ENCODE data around the gene MMD. TPM values are rescaled to one million over a fixed set of nuclear protein-coding genes. Genes with fewer than 3 reads are reported as not detected.
A peak's percentile ranks its signal among the peaks of the same experiment; 100 is the strongest.

MMD gene
- total RNA-seq, 2 experiments from 2014 or later: 26.6 to 26.8 TPM

- peaks cover 2% of the 10 kb centered on the region for H3K4me1 Mint-ChIP-seq
- no peak overlapping the region for H3K27ac Mint-ChIP-seq
- H3K4me3 Mint-ChIP-seq: no peak overlapping the region
- peaks cover 3% of the 10 kb centered on the region for H3K36me3 Mint-ChIP-seq
- H3K27me3 Mint-ChIP-seq: peaks cover under 1% of the 10 kb centered on the region
- H3K9me3 Mint-ChIP-seq: peaks cover 5% of the 10 kb centered on the region
- DNase-seq: no peak
Observed at GRCh38 chr17:55366020-55366481, 55.6 kb downstream of the MMD start.

- H3K4me1 Mint-ChIP-seq: no peaks in the 10 kb centered on the region
- H3K27ac Mint-ChIP-seq: no peak overlapping the region
- H3K36me3 Mint-ChIP-seq: peaks cover 3% of the 10 kb centered on the region
- peaks cover 4% of the 10 kb centered on the region for H3K27me3 Mint-ChIP-seq
- H3K4me3 Mint-ChIP-seq: no peak overlapping the region
- no peak for DNase-seq
- peaks cover 11% of the 10 kb centered on the region for H3K9me3 Mint-ChIP-seq
Observed at GRCh38 chr17:55363033-55363432, 58.6 kb downstream of the MMD start.

DNA sequence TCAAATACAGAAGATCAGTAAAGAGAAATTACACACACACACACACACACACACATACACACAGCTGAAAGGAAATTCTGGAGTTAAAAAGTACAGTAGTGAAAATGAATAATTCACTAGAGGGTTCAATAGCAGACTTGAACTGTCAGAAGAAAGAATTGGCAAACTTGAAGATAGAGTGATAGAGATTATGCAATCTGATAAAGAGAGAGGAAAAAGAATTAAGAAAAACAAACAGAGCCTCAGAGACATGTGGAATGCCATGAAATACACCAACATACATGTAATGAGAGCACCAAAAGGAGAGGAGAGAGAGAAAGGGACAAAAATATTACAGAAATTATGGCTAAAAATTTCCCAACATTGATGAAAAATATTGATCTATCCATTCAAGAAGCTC is 60.7 kb downstream of the MMD start:
- DNase-seq: no peak
- H3K4me3 Mint-ChIP-seq: no peak overlapping the region
- H3K27me3 Mint-ChIP-seq: peaks cover 8% of the 10 kb centered on the region
- H3K4me1 Mint-ChIP-seq: peaks cover 2% of the 10 kb centered on the region
- H3K9me3 Mint-ChIP-seq: peaks cover 11% of the 10 kb centered on the region
- no peak overlapping the region for H3K27ac Mint-ChIP-seq
- peaks cover 3% of the 10 kb centered on the region for H3K36me3 Mint-ChIP-seq

DNA sequence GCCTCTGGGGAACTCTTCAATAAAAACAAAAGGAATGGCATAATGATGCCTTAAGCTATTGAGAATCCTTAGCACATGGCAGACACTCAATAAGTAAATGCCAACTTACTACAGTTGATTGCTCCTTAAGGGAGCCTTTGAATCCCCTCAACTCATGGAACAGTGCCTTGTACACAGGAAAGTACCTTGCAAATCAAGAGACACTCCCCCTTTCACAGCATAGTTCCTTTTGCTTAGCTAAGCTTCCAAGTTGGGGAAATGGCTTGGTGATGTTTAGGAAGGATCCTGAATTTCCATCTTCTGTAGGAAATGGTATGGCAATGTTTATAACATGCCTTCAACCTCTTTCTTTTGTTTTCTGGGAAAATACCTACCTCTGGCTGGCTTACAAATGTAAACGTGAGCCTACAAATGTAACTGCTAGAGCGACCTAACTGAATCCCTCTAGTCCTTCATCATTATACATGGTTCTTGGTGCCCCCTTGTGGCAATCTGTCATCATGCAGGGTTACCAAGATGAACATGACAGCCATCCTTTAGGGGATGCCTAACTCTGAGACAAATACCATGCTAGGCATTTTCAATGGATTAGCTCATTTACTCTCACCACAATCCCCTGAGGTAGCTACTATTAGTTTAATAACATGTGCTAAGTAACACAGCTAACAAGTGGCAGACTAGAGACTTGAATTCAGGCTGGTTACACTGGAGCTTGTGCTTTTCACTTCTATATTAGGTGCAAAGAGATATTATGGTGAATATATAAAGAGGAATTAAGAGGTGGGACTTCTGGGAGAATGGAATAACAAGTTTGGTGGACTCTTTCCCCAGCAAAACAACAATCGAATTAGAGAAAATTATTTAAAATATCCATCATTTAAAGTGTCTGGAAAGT is 65.0 kb downstream of the MMD start:
- Mint-ChIP-seq H3K4me1 (peaks cover 2% of the 10 kb centered on the region), H3K36me3 (no peaks in the 10 kb centered on the region), H3K4me3 (no peak overlapping the region), H3K27ac (no peak overlapping the region), H3K27me3 (peaks cover 8% of the 10 kb centered on the region), H3K9me3 (peaks cover 10% of the 10 kb centered on the region)
- DNase-seq: peak; percentile 49

- Mint-ChIP-seq H3K4me1 (peaks cover 2% of the 10 kb centered on the region), H3K4me3 (no peak overlapping the region), H3K27ac (no peak overlapping the region), H3K27me3 (peaks cover 4% of the 10 kb centered on the region), H3K9me3 (no peaks in the 10 kb centered on the region), H3K36me3 (no peaks in the 10 kb centered on the region)
- no peak for DNase-seq
Observed at GRCh38 chr17:55354941-55355340, 66.7 kb downstream of the MMD start.

- no peak for DNase-seq
- H3K4me1 Mint-ChIP-seq: peaks cover 3% of the 10 kb centered on the region
- H3K27ac Mint-ChIP-seq: no peak overlapping the region
- H3K4me3 Mint-ChIP-seq: no peak overlapping the region
- H3K27me3 Mint-ChIP-seq: peaks cover 4% of the 10 kb centered on the region
- no peaks in the 10 kb centered on the region for H3K9me3 Mint-ChIP-seq
- H3K36me3 Mint-ChIP-seq: no peaks in the 10 kb centered on the region
Observed at GRCh38 chr17:55354010-55354409, 67.6 kb downstream of the MMD start.

GRCh38 chr17:55351226-55351625 is 70.4 kb downstream of the MMD start:
- Mint-ChIP-seq H3K9me3 (peaks cover 4% of the 10 kb centered on the region), H3K36me3 (no peaks in the 10 kb centered on the region), H3K27ac (no peak overlapping the region), H3K27me3 (peaks cover 5% of the 10 kb centered on the region), H3K4me3 (no peak overlapping the region), H3K4me1 (peaks cover 7% of the 10 kb centered on the region)
- DNase-seq: no peak

GRCh38 chr17:55350825-55351205 is 70.8 kb downstream of the MMD start:
- no peak for DNase-seq
- Mint-ChIP-seq H3K27me3 (peaks cover 5% of the 10 kb centered on the region), H3K4me1 (peaks cover 7% of the 10 kb centered on the region), H3K4me3 (no peak overlapping the region), H3K27ac (no peak overlapping the region), H3K9me3 (peaks cover 4% of the 10 kb centered on the region), H3K36me3 (no peaks in the 10 kb centered on the region)

GRCh38 chr17:55348749-55349354 is 72.8 kb downstream of the MMD start:
- Mint-ChIP-seq H3K4me1 (peaks cover 15% of the 10 kb centered on the region), H3K36me3 (no peaks in the 10 kb centered on the region), H3K9me3 (peaks cover 5% of the 10 kb centered on the region), H3K27ac (no peak overlapping the region), H3K27me3 (peaks cover 5% of the 10 kb centered on the region), H3K4me3 (no peak overlapping the region)
- peak; percentile 25 for DNase-seq

DNA sequence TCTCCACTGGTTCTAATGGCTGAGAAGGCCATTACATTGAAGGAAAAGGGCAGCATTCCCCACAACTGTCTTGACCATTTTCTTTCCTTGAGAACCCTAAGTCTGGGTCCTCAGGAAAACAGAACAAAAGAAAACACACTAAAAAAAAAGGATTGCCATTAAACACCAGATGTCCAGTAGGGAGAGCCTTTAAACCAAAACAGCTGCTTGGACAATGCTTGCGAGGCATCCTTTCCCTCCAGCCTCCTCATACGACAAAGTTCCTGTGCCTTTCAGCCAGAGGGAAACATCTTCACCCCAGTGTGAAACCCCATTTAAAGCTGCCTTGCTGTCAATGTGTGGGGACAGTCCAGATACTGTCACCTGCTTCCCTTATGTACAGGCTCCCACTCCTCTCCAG is 74.3 kb downstream of the MMD start:
- no peak for DNase-seq
- peaks cover 5% of the 10 kb centered on the region for H3K27me3 Mint-ChIP-seq
- no peak overlapping the region for H3K4me3 Mint-ChIP-seq
- no peak overlapping the region for H3K27ac Mint-ChIP-seq
- no peaks in the 10 kb centered on the region for H3K36me3 Mint-ChIP-seq
- H3K4me1 Mint-ChIP-seq: peaks cover 21% of the 10 kb centered on the region
- peaks cover 5% of the 10 kb centered on the region for H3K9me3 Mint-ChIP-seq

GRCh38 chr17:55346658-55347057 is 75.0 kb downstream of the MMD start:
- H3K27ac Mint-ChIP-seq: no peak overlapping the region
- no peaks in the 10 kb centered on the region for H3K36me3 Mint-ChIP-seq
- DNase-seq: no peak
- H3K4me1 Mint-ChIP-seq: peaks cover 21% of the 10 kb centered on the region
- peaks cover 5% of the 10 kb centered on the region for H3K27me3 Mint-ChIP-seq
- no peak overlapping the region for H3K4me3 Mint-ChIP-seq
- peaks cover 5% of the 10 kb centered on the region for H3K9me3 Mint-ChIP-seq

DNA sequence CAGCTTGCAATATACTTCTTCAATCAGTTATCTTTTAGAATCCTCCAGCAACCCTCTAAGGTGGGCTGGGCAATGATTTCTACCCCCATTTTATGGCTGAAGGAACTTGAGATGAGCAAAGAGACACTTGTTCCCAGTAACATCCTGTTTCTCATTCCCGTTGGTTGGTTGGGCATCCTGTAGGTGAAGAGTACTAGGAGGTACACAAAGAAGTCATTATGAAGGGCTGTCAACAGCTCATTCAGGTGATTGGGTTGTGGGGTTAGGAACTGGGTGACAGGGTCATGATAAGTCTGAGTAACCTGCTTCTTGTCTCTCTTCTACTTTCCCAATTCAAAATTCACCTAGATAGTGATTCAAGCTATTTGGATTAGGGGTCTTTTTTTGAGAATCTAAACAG is 76.5 kb downstream of the MMD start:
- H3K4me1 Mint-ChIP-seq: peaks cover 21% of the 10 kb centered on the region
- no peaks in the 10 kb centered on the region for H3K36me3 Mint-ChIP-seq
- H3K9me3 Mint-ChIP-seq: peaks cover 5% of the 10 kb centered on the region
- peaks cover 7% of the 10 kb centered on the region for H3K27me3 Mint-ChIP-seq
- H3K4me3 Mint-ChIP-seq: no peak overlapping the region
- no peak for DNase-seq
- no peak overlapping the region for H3K27ac Mint-ChIP-seq

- DNase-seq: peak; percentile 18
- Mint-ChIP-seq H3K9me3 (peaks cover 5% of the 10 kb centered on the region), H3K4me3 (no peak overlapping the region), H3K27ac (peak overlapping the region; percentile 11), H3K27me3 (peaks cover 13% of the 10 kb centered on the region), H3K36me3 (no peaks in the 10 kb centered on the region), H3K4me1 (peaks cover 21% of the 10 kb centered on the region)
Observed at GRCh38 chr17:55344514-55344997, 77.1 kb downstream of the MMD start.

DNA sequence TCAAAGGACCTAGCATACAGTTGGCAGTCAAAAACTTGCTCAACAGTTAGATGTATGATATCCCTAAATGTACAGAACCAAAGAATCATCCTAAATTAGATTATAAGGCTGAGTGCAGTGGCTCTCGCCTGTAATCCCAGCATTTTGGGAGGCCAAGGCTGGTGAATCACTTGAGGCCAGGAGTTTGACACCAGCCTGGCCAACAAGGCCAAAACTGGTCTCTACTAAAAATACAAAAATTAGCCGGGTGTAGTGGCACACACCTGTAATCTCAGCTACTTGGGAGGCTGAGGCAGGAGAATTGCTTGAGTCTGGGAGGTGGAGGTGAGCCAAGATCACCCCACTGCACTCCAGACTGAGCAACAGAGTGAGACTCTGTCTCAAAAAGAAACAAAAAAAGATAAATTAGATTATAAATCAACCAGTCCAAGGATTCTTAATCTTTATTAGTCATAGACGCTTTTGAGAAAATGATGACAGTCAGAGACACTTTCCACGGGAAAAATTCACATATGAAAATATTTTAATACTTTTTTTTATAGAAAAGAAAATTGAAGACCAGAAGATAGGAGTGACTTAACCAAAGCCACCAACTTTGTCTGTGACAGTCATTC is 77.6 kb downstream of the MMD start:
- H3K4me1 Mint-ChIP-seq: peaks cover 19% of the 10 kb centered on the region
- H3K27ac Mint-ChIP-seq: peak overlapping the region; percentile 65

More for the DNA sequence above, 77.6 kb downstream of the MMD start:
- Mint-ChIP-seq H3K27me3 (peaks cover 16% of the 10 kb centered on the region), H3K9me3 (peaks cover 5% of the 10 kb centered on the region), H3K4me3 (no peak overlapping the region), H3K36me3 (no peaks in the 10 kb centered on the region)
- DNase-seq: no peak
